GOT3 (cell line): Measurements from ENCODE around the gene DLG2.
"Not testable (repeated sequence)": the region's sequence is repeated elsewhere in the genome, so short reads cannot be mapped to it uniquely, and the experiment has no call there.

Experiments
- DNase-seq: peaks from one replicate; lab custom pipeline; 2025; ENCODE audit warnings: mixed read lengths; lab: John Stamatoyannopoulos, UW

Gene DLG2

DNA sequence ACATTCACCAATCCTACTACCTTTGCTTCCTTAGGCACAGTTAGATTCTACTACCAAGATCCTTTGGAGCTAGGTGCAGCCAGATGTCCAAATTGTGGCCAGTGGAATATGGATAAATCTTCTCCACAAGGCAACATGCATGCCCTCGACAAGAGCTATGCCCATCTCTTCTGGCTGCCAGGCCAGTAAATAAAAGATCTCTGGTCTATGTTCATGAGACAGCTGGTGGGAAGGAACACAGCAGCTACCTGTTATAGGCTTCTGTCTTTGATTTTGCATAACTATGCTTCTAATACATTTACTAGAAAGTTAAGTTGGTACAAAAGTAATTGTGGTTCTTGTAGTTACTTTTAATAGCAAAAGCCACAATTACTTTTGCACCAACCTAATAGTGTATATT, 182.7 kb downstream of the DLG2 start:
- DNase-seq, result no peak

GRCh38 chr11:85440273-85440672, 186.9 kb downstream of the DLG2 start:
- no peak for DNase-seq

DNA sequence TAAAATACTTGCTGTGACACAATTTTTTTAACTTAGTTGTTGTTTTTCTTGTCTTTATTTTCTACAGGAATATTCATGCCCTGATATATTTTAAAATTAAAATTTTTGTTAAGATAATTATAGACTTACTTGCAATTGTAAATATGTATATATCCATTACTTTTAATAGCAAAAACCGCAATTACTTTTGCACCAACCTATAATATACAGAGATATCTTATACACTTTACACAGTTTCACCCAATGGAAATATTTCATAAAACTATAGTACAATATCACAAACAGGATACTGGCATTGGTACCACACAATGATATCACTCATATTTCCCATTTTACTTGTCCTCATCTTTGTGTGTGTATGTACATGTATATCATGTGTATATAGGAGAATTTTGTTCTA, 188.8 kb downstream of the DLG2 start:
- DNase-seq, result no peak

DNA sequence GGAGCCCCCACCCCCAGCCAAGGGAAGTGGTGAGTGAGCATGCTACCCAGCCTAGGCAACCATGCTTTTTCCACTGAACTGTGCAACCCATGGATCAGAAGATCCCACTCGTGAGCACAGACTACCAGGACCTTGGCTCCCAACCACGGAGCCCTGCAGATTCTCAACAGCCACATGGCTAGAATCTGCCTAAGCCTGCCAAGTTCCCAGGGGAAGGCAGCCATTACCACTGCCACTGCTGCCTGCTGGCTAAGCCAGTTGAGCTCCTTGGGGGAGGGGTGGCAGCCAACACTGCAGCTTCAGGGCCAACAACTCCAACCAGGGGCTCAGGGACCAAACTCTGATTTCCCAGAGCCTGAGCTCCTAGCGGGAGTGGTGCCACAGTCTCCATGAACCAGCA, 195.8 kb downstream of the DLG2 start:
- DNase-seq, result no peak

DNA sequence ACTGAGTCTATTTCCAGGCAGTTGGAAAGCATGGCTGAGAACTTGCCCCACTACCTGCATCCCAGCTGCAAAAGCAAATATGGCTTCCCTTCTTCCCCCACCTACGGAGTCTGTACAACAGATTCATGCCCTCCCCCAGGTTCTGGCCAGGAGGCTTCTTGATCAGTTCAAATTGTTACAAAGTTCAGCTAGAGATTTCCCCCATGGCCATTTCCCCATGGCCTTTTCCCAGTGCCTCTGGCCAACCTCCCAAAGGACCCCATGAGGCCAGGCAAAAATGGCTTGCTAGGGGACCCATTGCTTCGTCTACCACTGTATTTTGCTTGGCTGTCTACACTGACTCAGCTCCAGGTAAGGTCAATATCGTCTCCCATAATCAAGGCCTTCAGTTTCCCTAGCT, 203.3 kb downstream of the DLG2 start:
- DNase-seq, result no peak

GRCh38 chr11:85423316-85423715, 203.8 kb downstream of the DLG2 start:
- DNase-seq, result no peak

- DNase-seq, result no peak
Measured at GRCh38 chr11:85414175-85414574, 213.0 kb downstream of the DLG2 start.

DNA sequence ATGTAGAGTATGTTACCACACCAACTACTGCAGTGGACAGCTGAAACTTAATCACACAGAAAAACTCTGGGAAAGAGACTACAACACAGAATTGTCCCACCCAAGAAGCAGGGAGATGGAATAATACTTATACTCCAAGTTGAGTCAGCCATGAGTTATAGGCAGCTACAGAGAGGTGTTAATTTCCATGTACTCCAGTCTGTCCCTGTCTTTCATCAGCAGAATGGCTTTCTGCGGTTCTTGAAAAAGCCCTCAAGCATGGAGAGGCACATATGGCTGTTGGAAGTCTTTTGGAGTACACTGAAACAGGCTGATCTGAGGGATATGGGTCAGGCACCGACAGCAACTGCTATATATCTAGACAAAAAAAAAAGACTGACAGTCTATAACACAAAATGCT, 219.5 kb downstream of the DLG2 start:
- no peak for DNase-seq

GRCh38 chr11:85406841-85407240, 220.3 kb downstream of the DLG2 start:
- DNase-seq, result no peak

DNA sequence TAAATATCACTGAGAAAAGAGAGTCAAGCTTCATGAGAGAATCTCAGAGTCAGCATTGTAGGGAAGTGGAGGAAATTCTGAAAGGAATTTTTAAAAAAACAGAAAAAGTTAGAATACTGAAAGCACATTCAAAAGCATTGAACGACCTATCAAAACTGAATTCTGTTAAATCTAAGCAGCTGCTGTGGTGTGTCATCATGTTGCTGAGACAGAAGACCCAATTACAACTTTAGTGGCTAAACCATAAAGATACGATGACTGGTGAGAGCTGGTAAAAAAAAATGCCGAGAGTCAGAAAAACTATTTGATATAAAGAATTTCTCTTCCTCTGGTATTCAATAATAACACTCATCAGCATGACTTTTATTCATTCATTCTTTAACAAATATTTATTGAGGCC, 220.8 kb downstream of the DLG2 start:
- no peak for DNase-seq

DNA sequence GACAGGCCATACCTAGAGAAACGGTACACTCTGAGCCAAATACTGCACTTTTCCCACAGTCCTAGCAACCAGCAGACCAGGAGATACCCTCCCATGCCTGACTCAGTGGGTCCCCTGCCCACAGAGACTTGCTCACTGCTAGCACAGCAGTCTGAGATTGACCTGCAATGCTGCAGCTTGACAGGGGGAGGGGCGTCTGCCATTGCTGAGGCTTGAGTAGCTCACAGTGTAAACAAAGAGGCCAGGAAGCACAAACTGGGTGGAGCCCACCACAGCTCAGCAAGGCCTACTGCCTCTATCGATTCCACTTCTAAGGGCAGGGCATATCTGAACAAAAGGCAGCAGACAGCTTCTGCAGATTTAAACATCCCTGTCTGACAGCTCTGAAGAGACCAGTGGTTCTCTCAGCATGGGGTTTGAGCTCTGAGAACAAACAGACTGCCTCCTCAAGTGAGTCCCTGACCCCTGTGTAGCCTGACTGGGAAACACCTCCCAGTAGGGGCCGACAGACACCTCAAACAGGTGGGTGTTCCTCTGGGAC, 231.6 kb downstream of the DLG2 start:
- not testable (repeated sequence) for DNase-seq

GRCh38 chr11:85394283-85394682, 232.9 kb downstream of the DLG2 start:
- no peak for DNase-seq

- DNase-seq, result no peak
Measured at GRCh38 chr11:85391141-85391540, 236.0 kb downstream of the DLG2 start.

DNA sequence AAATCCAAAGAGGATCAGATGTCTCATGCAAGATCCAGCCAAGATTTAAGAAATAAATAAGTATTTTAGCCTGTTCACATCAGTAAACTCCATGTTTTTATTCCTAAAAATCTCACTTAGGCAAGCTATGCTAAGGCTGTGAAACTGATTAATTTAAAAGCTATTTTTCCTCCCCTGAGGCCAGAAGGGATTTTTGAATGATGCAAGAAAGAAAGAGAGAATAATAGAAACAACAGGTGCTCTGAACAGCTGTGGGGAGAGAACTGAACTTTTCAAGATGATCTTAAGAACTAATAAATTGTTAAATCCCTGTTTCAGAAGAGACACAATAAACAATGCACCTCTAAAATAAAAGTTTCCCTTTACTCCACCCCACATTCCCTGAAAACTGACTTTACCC, 241.6 kb downstream of the DLG2 start:
- no peak for DNase-seq

DNA sequence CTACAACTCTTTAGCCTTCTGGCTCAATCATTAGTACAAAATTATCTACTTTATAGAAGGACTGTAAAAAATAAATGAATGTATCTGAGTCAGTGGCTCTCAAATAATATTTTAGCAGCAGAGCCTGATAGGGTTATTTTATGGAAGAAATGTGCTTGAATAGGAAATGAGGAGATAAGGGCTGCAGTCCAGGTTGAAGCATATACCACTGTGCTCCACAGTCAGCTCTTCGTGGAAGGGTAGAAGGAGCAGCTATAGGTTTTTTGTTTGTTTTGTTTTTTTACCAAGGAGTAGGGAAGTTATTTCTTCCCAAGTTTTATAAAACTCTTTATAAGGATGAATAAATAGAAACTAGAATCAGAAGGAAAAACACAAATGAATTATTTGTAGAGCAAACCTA, 242.0 kb downstream of the DLG2 start:
- DNase-seq, result no peak

- DNase-seq, result no peak
Measured at GRCh38 chr11:85379066-85379465, 248.1 kb downstream of the DLG2 start.

DNA sequence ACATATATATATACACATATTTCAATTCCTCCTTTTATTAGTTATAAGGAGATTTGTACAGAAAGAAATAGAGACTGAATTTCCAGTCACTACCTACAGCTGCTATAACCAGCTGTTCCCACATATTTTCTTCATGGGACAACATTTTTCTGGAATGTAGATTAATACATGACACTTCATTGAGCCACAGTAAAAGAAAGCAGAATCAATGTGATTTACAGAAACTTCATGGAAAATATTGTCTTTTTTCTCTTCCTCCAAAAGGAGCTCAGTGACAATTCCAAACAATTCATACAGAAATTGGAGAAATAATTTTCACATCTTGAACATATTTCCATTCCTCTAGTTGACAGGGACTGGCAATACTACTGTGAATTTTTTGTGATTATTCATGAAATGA, 249.2 kb downstream of the DLG2 start:
- DNase-seq, result no peak

GRCh38 chr11:85359859-85360258, 267.3 kb downstream of the DLG2 start:
- DNase-seq, result no peak

DNA sequence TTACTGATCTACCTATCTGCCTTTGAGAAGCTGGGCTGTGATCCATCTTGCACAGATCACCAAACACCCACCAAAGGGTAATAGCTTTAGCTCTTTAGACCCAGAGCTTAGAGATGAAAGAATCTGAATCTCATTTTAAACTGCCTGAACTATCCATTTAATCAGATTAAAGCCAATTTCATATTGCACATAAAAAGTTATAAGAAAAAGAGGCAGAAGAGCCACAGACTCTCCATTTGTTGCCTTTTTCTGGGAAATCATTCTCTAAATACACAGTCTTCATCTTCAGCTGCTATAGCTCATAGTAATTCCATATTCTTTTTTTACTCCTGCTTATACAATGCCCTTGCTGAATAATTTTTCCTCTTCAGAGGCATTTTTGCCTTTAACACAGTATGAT, 271.2 kb downstream of the DLG2 start:
- no peak for DNase-seq

DNA sequence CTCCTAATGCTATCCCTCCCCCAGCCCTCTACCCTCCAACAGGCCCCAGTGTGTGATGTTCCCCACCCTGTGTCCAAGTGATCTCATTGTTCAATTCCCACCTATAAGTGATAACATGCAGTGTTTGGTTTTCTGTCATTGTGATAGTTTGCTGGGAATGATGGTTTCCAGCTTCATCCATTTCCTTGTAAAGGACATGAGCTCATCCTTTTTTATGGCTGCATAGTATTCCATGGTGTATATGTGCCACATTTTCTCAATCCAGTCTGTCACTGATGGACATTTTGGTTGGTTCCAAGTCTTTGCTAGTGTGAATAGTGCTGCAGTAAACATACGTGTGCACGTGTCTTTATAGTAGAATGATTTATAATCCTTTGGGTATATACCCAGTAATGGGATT, 277.6 kb downstream of the DLG2 start:
- not testable (repeated sequence) for DNase-seq

- DNase-seq, result no peak
Measured at GRCh38 chr11:85348945-85349344, 278.2 kb downstream of the DLG2 start.

GRCh38 chr11:85347291-85347690, 279.9 kb downstream of the DLG2 start:
- no peak for DNase-seq

DNA sequence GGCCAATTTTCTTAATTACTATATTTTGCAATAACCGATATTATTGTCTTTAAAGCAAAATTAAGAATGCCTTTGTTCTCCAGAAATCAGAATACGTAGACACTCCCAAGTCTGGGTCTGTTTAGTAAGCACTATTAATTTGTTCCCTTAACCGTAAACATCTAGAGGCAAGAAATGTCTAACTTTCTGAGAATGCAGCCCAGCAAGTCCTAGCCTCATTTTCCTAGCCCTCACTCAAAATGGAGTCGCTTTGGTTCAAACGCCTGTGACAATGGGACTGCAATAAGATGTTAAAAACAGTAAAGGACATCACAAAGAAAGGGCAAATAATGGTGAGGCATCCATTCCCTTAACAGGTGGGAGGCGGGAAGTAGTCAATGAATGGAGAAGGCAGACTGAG, 280.7 kb downstream of the DLG2 start:
- no peak for DNase-seq

DNA sequence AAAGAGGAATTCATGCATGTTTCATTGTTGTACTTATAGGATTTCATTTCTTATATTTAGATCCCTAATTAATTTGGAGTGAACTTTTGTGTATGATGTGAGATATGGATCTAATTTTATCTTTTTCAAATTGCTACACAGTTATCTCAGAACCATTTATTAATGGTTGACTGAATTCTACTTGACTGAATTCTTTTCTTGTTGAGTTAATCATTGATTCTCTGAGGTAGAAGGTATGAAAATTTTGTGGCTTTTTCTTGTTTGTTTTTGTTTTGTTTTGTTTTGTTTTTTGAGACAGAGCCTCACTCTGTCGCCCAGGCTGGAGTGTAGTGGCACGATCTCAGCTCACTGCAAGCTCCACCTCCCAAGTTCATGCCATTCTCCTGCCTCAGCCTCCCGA, 286.3 kb downstream of the DLG2 start:
- DNase-seq, result not testable (repeated sequence)

- no peak for DNase-seq
Measured at GRCh38 chr11:85318573-85318972, 308.6 kb downstream of the DLG2 start.
